Measurements from ENCODE around the gene TSPAN1. TPM values are rescaled to one million over a fixed set of nuclear protein-coding genes. Genes with fewer than 3 reads are reported as not detected.

TSPAN1 gene
- total RNA-seq, 2 experiments from 2014 or later: not detected

- Mint-ChIP-seq H3K36me3 (ENCODE audit: low read depth) (peaks cover 3% of the 10 kb centered on the region), H3K27ac (no peak overlapping the region), H3K27me3 (no peaks in the 10 kb centered on the region), H3K4me3 (no peak overlapping the region), H3K4me1 (no peaks in the 10 kb centered on the region), H3K9me3 (no peaks in the 10 kb centered on the region)
- ChIA-PET CTCF (no interaction called here), POLR2A (no interaction called here)
- no peak for DNase-seq
These were observed 10.2 kb downstream of the TSPAN1 start for GRCh38 chr1:46184920-46185658.

DNA sequence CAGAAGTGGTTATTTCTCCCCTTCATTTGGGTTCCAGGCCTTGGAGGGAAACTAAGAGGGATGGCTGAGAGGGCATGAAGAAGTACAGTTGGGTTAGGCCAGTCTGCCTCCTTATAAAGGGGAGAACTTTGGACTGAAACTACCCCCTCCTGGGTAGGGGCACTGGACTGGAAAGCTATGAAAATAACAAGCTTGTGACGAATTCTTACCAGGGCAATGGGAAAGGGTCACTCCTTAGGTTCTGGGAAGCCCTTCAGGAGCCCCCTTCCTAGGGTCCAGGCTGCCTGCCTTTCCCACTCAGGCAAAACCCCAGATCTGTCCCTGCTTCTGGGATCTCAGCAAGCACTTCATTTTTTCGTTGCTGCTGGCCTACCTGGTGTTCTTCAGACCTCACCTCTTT is 11.2 kb downstream of the TSPAN1 start:
- Mint-ChIP-seq H3K4me3 (no peak overlapping the region), H3K36me3 (ENCODE audit: low read depth) (peaks cover 3% of the 10 kb centered on the region), H3K27ac (no peak overlapping the region), H3K9me3 (no peaks in the 10 kb centered on the region), H3K4me1 (no peaks in the 10 kb centered on the region), H3K27me3 (no peaks in the 10 kb centered on the region)
- ChIA-PET POLR2A (no interaction called here), CTCF (no interaction called here)
- no peak for DNase-seq

- no peak for DNase-seq
- no peaks in the 10 kb centered on the region for H3K9me3 Mint-ChIP-seq
- H3K4me1 Mint-ChIP-seq: no peaks in the 10 kb centered on the region
- no peaks in the 10 kb centered on the region for H3K27me3 Mint-ChIP-seq
- no peak overlapping the region for H3K27ac Mint-ChIP-seq
- no peak overlapping the region for H3K4me3 Mint-ChIP-seq
- H3K36me3 Mint-ChIP-seq (ENCODE audit: low read depth): peaks cover 3% of the 10 kb centered on the region
- POLR2A ChIA-PET: no interaction called here
- CTCF ChIA-PET: no interaction called here
These were observed 12.4 kb downstream of the TSPAN1 start for GRCh38 chr1:46187106-46187869.

- H3K4me1 Mint-ChIP-seq: no peaks in the 10 kb centered on the region
- ChIA-PET CTCF (interaction anchor here (0.5 to 1.0 kb wide), 2 partner anchors 35 to 41 kb away, joined by 3 to 4 read pairs; no protein-coding TSS in a partner anchor), POLR2A (interaction anchor here (0.6 kb wide), 1 partner anchor 9 kb away, joined by 3 read pairs; no protein-coding TSS in a partner anchor)
- H3K4me3 Mint-ChIP-seq: no peak overlapping the region
- H3K9me3 Mint-ChIP-seq: no peaks in the 10 kb centered on the region
- H3K36me3 Mint-ChIP-seq (ENCODE audit: low read depth): peaks cover 3% of the 10 kb centered on the region
- DNase-seq: no peak
- H3K27me3 Mint-ChIP-seq: no peaks in the 10 kb centered on the region
- H3K27ac Mint-ChIP-seq: no peak overlapping the region
These were observed 13.6 kb downstream of the TSPAN1 start for GRCh38 chr1:46188295-46189030.

- POLR2A ChIA-PET: no interaction called here
- no peaks in the 10 kb centered on the region for H3K4me1 Mint-ChIP-seq
- H3K36me3 Mint-ChIP-seq (ENCODE audit: low read depth): peaks cover 3% of the 10 kb centered on the region
- H3K27ac Mint-ChIP-seq: no peak overlapping the region
- CTCF ChIA-PET: no interaction called here
- no peak overlapping the region for H3K4me3 Mint-ChIP-seq
- H3K27me3 Mint-ChIP-seq: no peaks in the 10 kb centered on the region
- H3K9me3 Mint-ChIP-seq: no peaks in the 10 kb centered on the region
- no peak for DNase-seq
These were observed 15.7 kb downstream of the TSPAN1 start for GRCh38 chr1:46190539-46190938.

GRCh38 chr1:46191033-46191701 is 16.3 kb downstream of the TSPAN1 start:
- no peak overlapping the region for H3K27ac Mint-ChIP-seq
- H3K9me3 Mint-ChIP-seq: no peaks in the 10 kb centered on the region
- no peaks in the 10 kb centered on the region for H3K27me3 Mint-ChIP-seq
- H3K4me3 Mint-ChIP-seq: no peak overlapping the region
- H3K36me3 Mint-ChIP-seq (ENCODE audit: low read depth): peaks cover 3% of the 10 kb centered on the region
- DNase-seq: no peak
- H3K4me1 Mint-ChIP-seq: no peaks in the 10 kb centered on the region
- ChIA-PET POLR2A (no interaction called here), CTCF (no interaction called here)

DNA sequence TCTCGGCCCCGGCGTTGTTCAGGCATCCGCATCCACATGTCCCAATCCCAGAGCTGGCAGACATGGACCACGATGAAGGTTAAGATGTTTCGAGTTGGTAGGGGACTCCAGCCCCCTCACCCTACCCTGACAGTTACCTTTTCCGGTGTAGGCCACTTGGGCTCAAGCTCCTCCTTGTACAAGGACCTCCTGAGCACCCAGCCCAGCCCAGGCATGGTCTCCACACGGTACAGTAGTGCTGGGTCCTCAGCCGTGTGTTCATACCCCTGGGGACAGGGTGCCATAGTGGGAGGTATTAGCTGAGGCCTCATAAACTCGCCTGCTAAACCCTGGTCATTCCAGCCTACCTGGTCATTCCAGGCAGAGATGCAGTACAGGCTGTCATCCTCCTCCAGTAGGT is 17.3 kb downstream of the TSPAN1 start:
- Mint-ChIP-seq H3K9me3 (no peaks in the 10 kb centered on the region), H3K27ac (no peak overlapping the region), H3K27me3 (no peaks in the 10 kb centered on the region), H3K4me3 (no peak overlapping the region), H3K4me1 (peaks cover 2% of the 10 kb centered on the region), H3K36me3 (ENCODE audit: low read depth) (peaks cover 3% of the 10 kb centered on the region)
- ChIA-PET POLR2A (no interaction called here), CTCF (no interaction called here)
- no peak for DNase-seq

DNA sequence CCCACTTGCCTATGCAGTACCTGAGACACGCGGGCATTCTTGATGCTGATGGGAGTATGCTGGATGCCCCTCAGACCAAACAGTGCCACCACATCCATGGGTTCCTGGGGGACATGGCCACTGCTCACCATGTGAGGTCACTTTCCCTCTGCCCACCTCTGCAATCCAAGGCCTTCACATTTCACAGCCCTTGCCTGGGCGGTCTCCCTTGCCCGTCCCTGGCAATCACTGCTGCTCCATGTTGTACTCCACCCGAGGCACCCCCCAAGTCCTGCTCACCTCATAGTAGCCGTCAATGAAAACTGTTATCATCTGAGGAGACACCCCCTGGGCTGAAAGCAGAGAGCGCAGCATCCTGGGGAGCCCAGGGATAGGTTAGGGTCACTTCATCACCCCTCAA is 18.4 kb downstream of the TSPAN1 start:
- H3K27me3 Mint-ChIP-seq: no peaks in the 10 kb centered on the region
- H3K4me1 Mint-ChIP-seq: peaks cover 10% of the 10 kb centered on the region
- H3K9me3 Mint-ChIP-seq: no peaks in the 10 kb centered on the region
- H3K27ac Mint-ChIP-seq: no peak overlapping the region
- H3K4me3 Mint-ChIP-seq: no peak overlapping the region
- H3K36me3 Mint-ChIP-seq (ENCODE audit: low read depth): peaks cover 3% of the 10 kb centered on the region
- ChIA-PET POLR2A (interaction anchor here (0.6 kb wide), 1 partner anchor 1845 kb away, joined by 5 read pairs; no protein-coding TSS in a partner anchor), CTCF (no interaction called here)
- DNase-seq: no peak

GRCh38 chr1:46193984-46194570 is 19.2 kb downstream of the TSPAN1 start:
- H3K27me3 Mint-ChIP-seq: no peaks in the 10 kb centered on the region
- CTCF ChIA-PET: no interaction called here

DNA sequence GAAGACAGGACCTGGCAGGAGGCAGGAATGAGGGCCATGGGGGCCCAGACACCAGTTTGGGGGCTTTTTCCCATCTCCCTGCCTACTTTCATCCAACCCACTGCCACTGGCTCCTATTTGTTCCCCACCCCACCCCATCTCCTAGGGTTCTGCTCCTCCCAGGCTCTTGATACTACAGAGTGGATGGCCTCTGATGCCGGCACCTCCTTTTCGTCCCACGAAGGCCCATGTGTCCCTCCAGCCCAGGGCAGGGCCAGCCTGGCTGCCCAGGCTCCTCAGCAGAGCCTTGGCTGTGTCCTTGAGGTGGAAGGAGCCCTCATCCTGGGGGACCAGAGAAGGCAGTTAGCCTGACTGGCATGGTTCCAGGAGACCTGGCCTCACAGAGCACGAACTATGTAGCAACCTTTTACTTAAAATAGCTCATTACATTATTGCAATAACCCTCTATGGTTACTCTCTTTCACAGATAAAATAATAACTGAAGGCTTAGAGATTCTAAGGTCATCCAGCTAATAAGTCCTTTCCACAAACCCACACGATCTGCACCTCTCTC is 19.8 kb downstream of the TSPAN1 start:
- H3K36me3 Mint-ChIP-seq (ENCODE audit: low read depth): no peaks in the 10 kb centered on the region
- ChIA-PET POLR2A (no interaction called here), CTCF (interaction anchor here (0.6 kb wide), 2 partner anchors 151 to 1126 kb away, joined by 4 to 8 read pairs; no protein-coding TSS in a partner anchor)
- no peaks in the 10 kb centered on the region for H3K9me3 Mint-ChIP-seq
- DNase-seq: no peak
- H3K27ac Mint-ChIP-seq: no peak overlapping the region
- no peak overlapping the region for H3K4me3 Mint-ChIP-seq
- H3K27me3 Mint-ChIP-seq: no peaks in the 10 kb centered on the region
- H3K4me1 Mint-ChIP-seq: peaks cover 19% of the 10 kb centered on the region

More at GRCh38 chr1:46193984-46194570, 19.2 kb downstream of the TSPAN1 start:
- Mint-ChIP-seq H3K4me3 (no peak overlapping the region), H3K36me3 (ENCODE audit: low read depth) (peaks cover 3% of the 10 kb centered on the region), H3K4me1 (peaks cover 14% of the 10 kb centered on the region), H3K9me3 (no peaks in the 10 kb centered on the region), H3K27ac (no peak overlapping the region)
- no peak for DNase-seq
- POLR2A ChIA-PET: interaction anchor here (0.6 kb wide), 1 partner anchor 1846 kb away, joined by 5 read pairs; no protein-coding TSS in a partner anchor

- H3K4me1 Mint-ChIP-seq: peaks cover 23% of the 10 kb centered on the region
- CTCF ChIA-PET: no interaction called here
- no peak overlapping the region for H3K4me3 Mint-ChIP-seq
- H3K36me3 Mint-ChIP-seq (ENCODE audit: low read depth): no peaks in the 10 kb centered on the region
- H3K27ac Mint-ChIP-seq: no peak overlapping the region
- no peak for DNase-seq
- no peaks in the 10 kb centered on the region for H3K9me3 Mint-ChIP-seq
- H3K27me3 Mint-ChIP-seq: no peaks in the 10 kb centered on the region
- POLR2A ChIA-PET: no interaction called here
These were observed 21.7 kb downstream of the TSPAN1 start for GRCh38 chr1:46196609-46197008.

DNA sequence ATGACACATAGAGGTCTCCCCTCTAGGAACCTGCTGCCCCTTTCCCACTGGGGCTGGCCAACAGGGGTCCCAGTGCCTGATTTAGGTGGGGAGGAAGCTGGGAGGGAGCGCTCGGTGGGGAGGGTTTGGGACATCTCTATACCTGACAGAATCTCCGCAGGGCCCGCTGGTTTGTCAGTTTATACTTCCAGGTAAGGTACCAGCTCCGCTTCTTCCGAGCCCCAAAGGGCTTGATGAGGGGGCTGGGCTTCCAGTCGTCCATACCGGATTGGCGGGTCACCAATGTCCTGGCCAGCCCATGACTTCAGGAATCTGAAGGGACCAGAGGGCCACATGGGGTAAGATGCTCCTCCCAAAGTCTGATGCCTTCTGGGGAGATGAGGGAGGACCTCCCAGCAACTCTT is 22.7 kb downstream of the TSPAN1 start:
- ChIA-PET POLR2A (interaction anchor here (0.5 to 2.1 kb wide), 7 partner anchors 9 to 399 kb away, joined by 3 to 13 read pairs (median 3); partner anchors contain the start of genes LRRC41 and UQCRH), CTCF (no interaction called here)
- H3K9me3 Mint-ChIP-seq: no peaks in the 10 kb centered on the region
- no peak for DNase-seq
- H3K4me3 Mint-ChIP-seq: peak overlapping the region; percentile 78
- H3K36me3 Mint-ChIP-seq (ENCODE audit: low read depth): no peaks in the 10 kb centered on the region
- no peaks in the 10 kb centered on the region for H3K27me3 Mint-ChIP-seq
- peak overlapping the region; percentile 26 for H3K27ac Mint-ChIP-seq
- H3K4me1 Mint-ChIP-seq: peaks cover 23% of the 10 kb centered on the region

Measured in activated CD4-positive, alpha-beta memory T cell treated with anti-CD3 and anti-CD28 coated beads, Interleukin-2, amount 10 ng/mL, durations not matched to agents 7 days and 5 days (primary cell).